GM12878 (cell line): ENCODE results near the gene SSH2. TPM values are rescaled to one million over a fixed set of nuclear protein-coding genes. Genes with fewer than 3 reads are reported as not detected.

ENCODE experiments used
- ATAC-seq: fragments of 200-7000 bp; cut with Tn5 transposase; 3 replicates; pipeline ENCODE4 v1.9.1; 2020; ENCODE audit warnings: mild to moderate bottlenecking, moderate library complexity
- BruUV-seq: library from RNA; stranded (reverse); fragments of 400-500 nt; replicated peaks from 2 replicates; lab custom pipeline; 2021; lab: Mats Ljungman, UMichigan
- CTCF ChIA-PET: fragments of 300-600 bp; sonication (Branson Sonifier 250); formaldehyde crosslinking; extraction: SDS; loops from one replicate; lab custom pipeline; 2021; ENCODE audit warnings: inconsistent platforms; lab: Yijun Ruan, JAX
- POLR2A ChIA-PET: fragments of 350-600 bp; formaldehyde crosslinking; extraction: SDS; loops from one replicate; lab custom pipeline; 2021; ENCODE audit warnings: inconsistent platforms; lab: Charles Lee
- RAD21 ChIA-PET: fragments of 300-600 bp; sonication (Branson Sonifier 250); formaldehyde crosslinking; loops from one replicate; lab custom pipeline; 2023; ENCODE audit warnings: antibody characterized with exemption; ENCODE audit not compliant: unreplicated experiment; lab: Charles Lee
- SMC1A ChIA-PET: fragments of 300-600 bp; sonication (Branson Sonifier 250); formaldehyde crosslinking; loops from one replicate; lab custom pipeline; 2023; ENCODE audit not compliant: unreplicated experiment, uncharacterized antibody; lab: Charles Lee
- DNase-seq: peaks from one replicate; pipeline ENCODE4 v3.0.0-alpha.2; 2011; ENCODE audit warnings: low read depth, low spot score
- FAIRE-seq: peaks from 3 replicates; lab custom pipeline; 2011; peaks lifted over from hg19 to GRCh38; lab: Jason Lieb, UNC
- H2AFZ ChIP-seq: 2 replicates; pipeline ENCODE4 v1.6.0; 2011; ENCODE audit warnings: low read depth, low read length, control low read depth; ENCODE audit not compliant: control insufficient read depth
- H3K27ac ChIP-seq: 2 replicates; pipeline ENCODE4 v1.5.1; 2011; ENCODE audit warnings: control low read depth; ENCODE audit not compliant: control insufficient read depth, insufficient read depth
- H3K27me3 ChIP-seq, 2 experiments: replicated peaks in 1 of 2; 2 replicates each; pipeline versions ENCODE4 v1.6.0 to v1.6.1; 2011; ENCODE audit warnings: low read length in 1 of 2; ENCODE audit not compliant: control insufficient read depth in 2 of 2, insufficient read depth in 2 of 2
- H3K36me3 ChIP-seq, 2 experiments: 2 replicates each; pipeline ENCODE4 v1.5.1; 2011; ENCODE audit warnings: low read length in 1 of 2; ENCODE audit not compliant: control insufficient read depth in 2 of 2, insufficient read depth in 2 of 2
- H3K4me1 ChIP-seq: 2 replicates; pipeline ENCODE4 v1.6.1; 2011; ENCODE audit warnings: mild to moderate bottlenecking, low read length, moderate library complexity, mixed read lengths; ENCODE audit not compliant: control insufficient read depth, insufficient read depth
- H3K4me2 ChIP-seq: 2 replicates; pipeline ENCODE4 v1.6.0; 2011; ENCODE audit warnings: control low read depth; ENCODE audit not compliant: control insufficient read depth, insufficient read depth
- H3K4me3 ChIP-seq: fragments of 200-600 bp; sonication (generic); 2 replicates; pipeline ENCODE4 v1.5.1; 2016
- H3K79me2 ChIP-seq: 2 replicates; pipeline ENCODE4 v1.6.0; 2011; ENCODE audit warnings: low read length; ENCODE audit not compliant: control insufficient read depth, insufficient read depth
- H3K9ac ChIP-seq: 2 replicates; pipeline ENCODE4 v1.8.0; 2011; ENCODE audit warnings: low read length, control low read depth, mixed read lengths; ENCODE audit not compliant: control insufficient read depth, insufficient read depth
- H3K9me3 ChIP-seq: replicated peaks from 3 replicates; pipeline ENCODE4 v1.5.1; 2011; ENCODE audit warnings: mild to moderate bottlenecking, low read length; ENCODE audit not compliant: control insufficient read depth, insufficient read depth
- H4K20me1 ChIP-seq: 2 replicates; pipeline ENCODE4 v1.6.0; 2011; ENCODE audit not compliant: control insufficient read depth, insufficient read depth
- ATF7 ChIP-seq: fragments of 450-650 bp; IDR thresholded peaks from 2 replicates; pipeline ENCODE4 v1.6.1; 2016; ENCODE audit warnings: low read depth, mild to moderate bottlenecking
- BCL3 ChIP-seq: IDR thresholded peaks from 2 replicates; pipeline ENCODE4 v1.6.1; 2011; ENCODE audit warnings: borderline replicate concordance, low read depth, mild to moderate bottlenecking, moderate library complexity, low read length; ENCODE audit not compliant: insufficient read depth, poor library complexity, severe bottlenecking
- CREM ChIP-seq: IDR thresholded peaks from 2 replicates; pipeline ENCODE4 v1.6.1; 2014; ENCODE audit warnings: antibody characterized with exemption, low read depth
- ETV6 ChIP-seq, 2 experiments: fragments of 450-650 bp in 1 of 2; IDR thresholded peaks in 1 of 2; conservative IDR thresholded peaks in 1 of 2; 2 replicates each; pipeline ENCODE4 v1.6.1; 2014; ENCODE audit warnings: antibody characterized with exemption in 1 of 2, borderline replicate concordance in 1 of 2, low read depth in 1 of 2, mild to moderate bottlenecking in 1 of 2, moderate library complexity in 1 of 2
- HDAC2 ChIP-seq: fragments of 200-600 bp; sonication (generic); IDR thresholded peaks from 2 replicates; pipeline ENCODE4 v1.6.1; 2017
- KLF5 ChIP-seq: fragments of 450-650 bp; IDR thresholded peaks from 2 replicates; pipeline ENCODE4 v1.6.1; 2014; ENCODE audit warnings: mild to moderate bottlenecking; ENCODE audit not compliant: partially characterized antibody
- MTA2 ChIP-seq: fragments of 450-650 bp; IDR thresholded peaks from 2 replicates; pipeline ENCODE4 v1.6.1; 2016; ENCODE audit warnings: low read depth, mild to moderate bottlenecking, moderate library complexity
- SRF ChIP-seq, 2 experiments: IDR thresholded peaks; 2 replicates each; pipeline ENCODE4 v1.6.1; 2011; ENCODE audit warnings: low read depth in 2 of 2, low read length in 2 of 2, mild to moderate bottlenecking in 1 of 2, moderate library complexity in 1 of 2
- TAF1 ChIP-seq: IDR thresholded peaks from 2 replicates; pipeline ENCODE4 v1.6.1; 2011; ENCODE audit warnings: mild to moderate bottlenecking, low read depth, low read length, borderline replicate concordance
- ZNF384 ChIP-seq: IDR thresholded peaks from 2 replicates; pipeline ENCODE4 v1.6.1; 2012; ENCODE audit warnings: low read depth, mild to moderate bottlenecking, low read length, improper control_type of control experiment, borderline replicate concordance
- WGBS: methylation state at CpG from one replicate; pipeline ENCODE4 v1.1.6; 2016; ENCODE audit warnings: low lambda C conversion rate; ENCODE audit not compliant: insufficient replicate concordance, insufficient coverage; ENCODE audit errors: missing lambda C conversion rate; 5-methylcytosine and 5-hydroxymethylcytosine counted together
- in situ Hi-C: fragments of 300-500 bp; cut with MboI; formaldehyde crosslinking; loops from 9 replicates; pipeline ENCODE4 v1.14.3; 2018; ENCODE audit warnings: mixed read lengths
- intact Hi-C: fragments of 100-400 bp; cut with micrococcal nuclease; formaldehyde crosslinking; loops from one replicate; pipeline ENCODE4 v1.14.2; 2022; ENCODE audit not compliant: unreplicated experiment
- polyA plus RNA-seq, 11 experiments: library from polyadenylated mRNA; depleted of rRNA in 4 of 11; unstranded in 6 of 11; stranded (reverse) in 5 of 11; fragments of >200 nt; fragmentation: Nextera tagmentation in 4 of 11; fragmentation: Illumina TruSeq in 1 of 11; extraction: Ambion mirVana in 4 of 11; extraction: Trizol in 1 of 11; gene quantifications; 1 replicate in 1 of 11; 2 replicates in 10 of 11; pipeline versions ENCODE4 v1.2.1 to v1.2.3, GENCODE V29; 2011 to 2016; ENCODE audit warnings: inconsistent platforms in 2 of 11, missing spikeins in 2 of 11, low read depth in 1 of 11
- total RNA-seq, 4 experiments: library from RNA; depleted of rRNA in 3 of 4; stranded (reverse); fragments of >200 nt in 3 of 4; fragmentation: Illumina TruSeq in 1 of 4; extraction: Trizol in 1 of 4; gene quantifications; 2 replicates each; pipeline versions ENCODE4 v1.2.1 to v1.2.3, GENCODE V29; 2013 to 2021

The SSH2 gene
- total and polyA plus RNA-seq, 10 of the 15 experiments (the other 5 are each of a cell fraction or from before 2014, with no cell fraction given), result 9.3 to 65.9 (median 34.0) TPM

- TF ChIP-seq SRF (IDR thresholded peaks at IDR 0.05; ENCODE audit: low read depth in 2 of 2, low read length in 2 of 2), result no peak
- TF ChIP-seq ATF7, result no peak
These were observed 299.3 kb downstream of the SSH2 start (continued) for GRCh38 chr17:29630630-29631193.

- no peaks in the 10 kb centered on the region for H4K20me1 ChIP-seq
- no peaks in the 10 kb centered on the region for H3K27me3 ChIP-seq
- in situ Hi-C loops, result no loop called here
- no peaks in the 10 kb centered on the region for H3K9me3 ChIP-seq
- ChIA-PET CTCF (no interaction called here), SMC1A (no interaction called here)
- no peak for ATAC-seq
- no TSS peak for BruUV-seq
- H3K4me3 ChIP-seq, result no peak overlapping the region
- TF ChIP-seq ETV6 (conservative IDR thresholded peaks at IDR 0.05 in 1 of 2, IDR thresholded peaks at IDR 0.05 in 1 of 2; ENCODE audit: borderline replicate concordance in 1 of 2, low read depth in 1 of 2) (no peak), TAF1 (no peak), MTA2 (no peak), BCL3 (no peak), HDAC2 (no peak), CREM (no peak), ZNF384 (no peak), KLF5 (no peak)
- TF ChIP-seq, all 136 proteins: peak for 0
- Histone ChIP-seq H3K27ac (no peak overlapping the region), H3K9ac (no peak overlapping the region), H2AFZ (no peak overlapping the region), H3K4me2 (no peak overlapping the region), H3K36me3 (peaks cover 23 to 26% of the 10 kb centered on the region in 2 experiments), H3K4me1 (no peaks in the 10 kb centered on the region), H3K79me2 (no peaks in the 10 kb centered on the region)
- RAD21 ChIA-PET, result no interaction called here
- no peak for DNase-seq
- no peak for FAIRE-seq
- POLR2A ChIA-PET, result no interaction called here
- intact Hi-C loops, result no loop called here
- 35% methylated on average over 2 of the region's 2 CpGs for WGBS
These were observed 300.2 kb downstream of the SSH2 start for GRCh38 chr17:29629839-29630238.
